T47D (cell line): ENCODE data around the gene ARL14EPL.

Source experiments
- DNase-seq, 2 experiments: peaks; one replicate each; pipeline versions ENCODE4 v3.0.0 to v3.0.0-alpha.2; 2011 to 2012; ENCODE audit warnings: low read depth in 1 of 2, low spot score in 1 of 2
- JUND ChIP-seq: IDR thresholded peaks from 2 replicates; pipeline ENCODE4 v1.6.1; 2012; ENCODE audit warnings: low read depth
- in situ Hi-C: cut with HindIII; loops from 2 replicates; pipeline ENCODE4 v1.10.0; 2016; ENCODE audit warnings: low sequenced_read_pairs, low pct_unique_long_range_greater_than_20kb

The ARL14EPL gene

GRCh38 chr5:116023619-116024018 lies 8.7 kb upstream of the ARL14EPL start:
- no peak for DNase-seq
- in situ Hi-C loops: no loop called here
- no peak for TF ChIP-seq JUND

DNA sequence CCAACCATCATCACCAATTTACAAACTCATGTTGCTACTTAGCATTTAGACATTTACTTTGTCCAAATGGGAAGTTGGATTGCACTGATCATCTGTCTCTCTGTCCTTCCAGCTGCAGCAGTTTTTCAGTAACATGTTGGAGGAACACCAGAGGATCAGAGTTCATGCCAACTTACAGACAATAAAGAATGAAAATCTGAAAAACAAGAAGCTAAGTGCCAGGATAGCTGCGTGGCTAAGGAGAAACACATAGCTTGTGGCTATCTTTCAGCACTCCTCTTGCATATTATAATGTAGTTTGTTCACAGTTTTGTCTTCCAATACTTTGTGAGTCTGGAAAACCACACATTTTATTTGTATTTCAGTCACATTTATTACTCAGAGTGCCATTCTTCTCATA lies 6.4 kb upstream of the ARL14EPL start:
- DNase-seq: no peak
- in situ Hi-C loops: no loop called here
- no peak for TF ChIP-seq JUND

- no peak for DNase-seq
- no peak for TF ChIP-seq JUND
- in situ Hi-C loops: no loop called here
These were observed 719 bp downstream of the ARL14EPL start for GRCh38 chr5:116032991-116033390.

- no peak for DNase-seq
- in situ Hi-C loops: no loop called here
- no peak for TF ChIP-seq JUND
These were observed 2.9 kb downstream of the ARL14EPL start for GRCh38 chr5:116035123-116035522.

DNA sequence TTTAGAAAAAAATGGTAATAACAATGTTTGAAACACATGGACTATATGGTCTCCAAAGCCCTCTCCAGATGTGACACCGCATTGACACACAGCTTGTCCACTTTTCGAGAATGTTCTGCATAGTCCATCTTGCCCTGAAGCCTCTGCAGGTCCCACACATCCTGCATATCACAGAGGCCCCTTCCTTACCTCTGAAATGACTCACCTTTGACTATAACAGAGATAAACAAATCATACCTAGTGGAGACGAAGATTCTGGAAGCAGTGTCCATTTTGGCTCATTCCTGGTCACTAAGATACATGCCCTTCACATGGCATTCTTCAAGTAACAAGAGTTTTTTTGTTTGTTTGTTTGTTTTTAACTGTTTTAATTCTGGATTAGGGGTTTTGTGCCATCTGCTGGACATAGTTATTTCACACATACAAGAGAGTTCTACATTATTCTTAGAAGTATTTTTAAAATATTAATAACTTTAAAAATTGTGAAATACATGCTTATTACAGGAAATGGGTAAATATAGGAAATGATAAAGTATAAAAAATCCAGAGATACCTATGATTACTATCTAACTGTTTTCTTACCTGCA lies 5.1 kb downstream of the ARL14EPL start:
- TF ChIP-seq JUND: no peak
- peak in 1 of 2 experiments; percentile 9 for DNase-seq
- in situ Hi-C loops: no loop called here

GRCh38 chr5:116038817-116039216 lies 6.5 kb downstream of the ARL14EPL start:
- in situ Hi-C loops: no loop called here
- TF ChIP-seq JUND: no peak

DNA sequence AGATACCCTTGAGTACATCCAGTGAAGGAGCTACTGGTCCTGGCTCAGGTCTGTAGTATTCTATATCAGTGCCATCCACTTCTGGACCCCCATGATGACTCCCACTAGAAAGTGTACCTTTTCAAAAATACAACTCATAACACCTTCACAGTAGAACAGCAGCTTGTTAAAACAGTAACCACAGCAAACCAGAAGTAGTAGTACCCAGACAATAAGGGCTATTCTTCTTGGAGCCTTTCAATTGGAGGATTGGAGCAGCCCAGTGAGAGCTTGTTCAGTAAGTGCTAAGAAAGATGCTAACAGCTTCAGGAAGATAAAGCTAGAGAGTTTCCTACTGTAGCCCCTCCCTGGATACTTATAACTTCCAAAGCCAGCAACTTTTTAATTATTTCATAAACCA lies 10.1 kb downstream of the ARL14EPL start:
- in situ Hi-C loops: no loop called here
- TF ChIP-seq JUND: no peak
- no peak for DNase-seq

More at GRCh38 chr5:116038817-116039216, 6.5 kb downstream of the ARL14EPL start:
- DNase-seq: no peak

- in situ Hi-C loops: no loop called here
- no peak for DNase-seq
- TF ChIP-seq JUND: no peak
These were observed 11.8 kb downstream of the ARL14EPL start for GRCh38 chr5:116044073-116044472.

DNA sequence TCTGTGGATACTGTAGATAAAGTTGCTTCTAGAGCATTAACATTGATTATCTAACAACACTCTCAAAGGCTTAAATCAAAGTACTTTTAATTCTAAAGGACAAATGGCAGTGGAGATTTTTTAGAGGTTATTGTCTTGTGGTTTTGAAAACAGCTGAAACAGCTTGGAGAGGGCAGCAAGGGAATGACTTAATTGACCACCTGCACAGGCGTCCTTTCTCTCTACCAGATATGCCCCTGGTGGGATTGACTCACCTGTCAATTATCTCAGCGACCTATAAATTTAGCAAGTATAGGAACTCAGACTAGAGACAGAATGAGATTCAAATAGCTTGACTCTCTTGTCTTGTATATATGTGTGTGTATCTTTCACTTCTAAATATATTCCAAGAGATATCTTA lies 13.5 kb downstream of the ARL14EPL start:
- no peak for DNase-seq

DNA sequence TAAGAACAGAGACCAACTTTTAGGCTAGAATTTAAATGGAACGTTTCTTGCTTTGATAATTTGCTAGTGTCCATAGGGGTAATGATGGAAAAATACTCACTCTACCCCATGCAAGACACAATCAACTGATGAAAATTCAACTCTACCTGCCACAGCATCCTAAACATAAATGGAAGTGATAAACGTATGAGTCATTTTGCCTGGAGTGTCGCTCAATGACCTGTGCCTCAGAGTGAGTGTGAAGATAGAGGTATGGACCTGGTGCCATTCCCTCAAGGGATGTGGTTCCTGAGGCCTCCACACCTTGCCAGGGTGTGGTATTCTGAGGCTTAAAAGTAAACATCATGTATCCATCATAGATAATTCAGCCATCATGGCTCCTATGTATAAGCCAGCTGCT lies 14.0 kb downstream of the ARL14EPL start:
- no peak for TF ChIP-seq JUND
- no peak for DNase-seq
- in situ Hi-C loops: no loop called here

More for the DNA sequence above, 13.5 kb downstream of the ARL14EPL start:
- in situ Hi-C loops: no loop called here
- no peak for TF ChIP-seq JUND

- TF ChIP-seq JUND: no peak
- in situ Hi-C loops: no loop called here
- DNase-seq: no peak
These were observed 14.6 kb downstream of the ARL14EPL start for GRCh38 chr5:116046823-116047222.

- in situ Hi-C loops: no loop called here
- DNase-seq: no peak
These were observed 26.2 kb downstream of the ARL14EPL start for GRCh38 chr5:116058346-116058936.

DNA sequence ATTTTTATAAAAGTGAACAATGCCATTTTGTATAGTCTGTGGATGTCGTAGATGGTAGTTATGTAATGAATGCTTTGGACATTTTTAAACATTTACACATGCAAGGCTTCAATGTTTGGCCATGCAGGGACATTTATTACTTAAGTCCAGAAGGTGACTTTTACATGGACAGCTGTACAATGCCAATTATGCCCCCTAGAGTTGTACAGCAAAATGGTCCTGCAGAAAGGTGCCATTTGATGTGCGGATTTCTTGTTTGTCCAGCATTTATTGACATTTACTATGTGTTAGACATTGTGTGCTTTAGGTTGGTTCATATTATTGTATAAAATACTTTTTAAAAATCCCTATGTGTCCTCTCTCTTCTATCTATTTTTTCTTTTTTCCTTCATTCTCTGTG lies 30.1 kb downstream of the ARL14EPL start:
- DNase-seq: peak in 1 of 2 experiments; percentile 30
- no peak for TF ChIP-seq JUND
- in situ Hi-C loops: no loop called here

More at GRCh38 chr5:116058346-116058936, 26.2 kb downstream of the ARL14EPL start:
- no peak for TF ChIP-seq JUND

GRCh38 chr5:116063950-116064349 lies 31.7 kb downstream of the ARL14EPL start:
- in situ Hi-C loops: no loop called here
- DNase-seq: no peak
- no peak for TF ChIP-seq JUND
